Activated naive CD8-positive, alpha-beta T cell treated with anti-CD3 and anti-CD28 coated beads, Interleukin-2, amount 50 U/mL, for 16 hours (primary cell): ENCODE results near the gene KLF15.

Source experiments
- DNase-seq: peaks from one replicate; pipeline ENCODE4 v3.0.0-alpha.2; 2020; ENCODE audit warnings: low read depth, low spot score

KLF15 gene

DNA sequence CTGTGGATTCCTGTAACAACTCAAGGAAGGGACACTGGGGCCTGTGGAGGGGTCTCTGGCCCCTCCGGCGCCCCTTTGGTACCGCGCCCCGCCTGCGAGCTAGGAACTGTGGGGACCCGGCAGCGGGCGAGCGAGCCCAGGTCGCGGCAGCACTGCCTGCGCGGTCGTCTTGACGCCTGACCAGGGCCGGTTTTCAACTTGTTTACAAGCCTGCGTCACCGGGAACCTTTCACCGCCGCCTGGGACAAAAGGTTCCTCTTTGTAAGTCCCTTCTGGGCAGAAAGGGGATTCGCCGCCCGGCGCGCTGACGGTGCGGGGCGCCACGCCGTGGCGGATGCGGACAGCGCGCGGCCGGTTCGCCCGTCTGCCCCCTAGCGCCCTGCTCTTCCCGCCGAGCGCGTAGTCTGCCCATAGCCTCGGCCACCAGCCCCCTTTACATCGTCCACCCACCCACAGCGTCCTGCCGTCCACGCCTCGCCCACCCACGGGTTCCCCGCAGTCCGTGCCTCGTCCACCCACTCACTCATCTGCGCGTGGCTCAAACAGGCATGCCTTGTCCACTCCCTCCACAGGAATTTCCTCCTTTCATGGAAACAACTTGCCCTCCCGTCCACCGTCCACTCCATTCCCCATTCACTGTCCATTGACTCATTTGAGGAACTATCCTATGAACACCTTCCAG lies 32.0 kb upstream of the KLF15 start:
- DNase-seq: no peak

- no peak for DNase-seq
Measured at GRCh38 chr3:126381966-126382365, 24.8 kb upstream of the KLF15 start.

DNA sequence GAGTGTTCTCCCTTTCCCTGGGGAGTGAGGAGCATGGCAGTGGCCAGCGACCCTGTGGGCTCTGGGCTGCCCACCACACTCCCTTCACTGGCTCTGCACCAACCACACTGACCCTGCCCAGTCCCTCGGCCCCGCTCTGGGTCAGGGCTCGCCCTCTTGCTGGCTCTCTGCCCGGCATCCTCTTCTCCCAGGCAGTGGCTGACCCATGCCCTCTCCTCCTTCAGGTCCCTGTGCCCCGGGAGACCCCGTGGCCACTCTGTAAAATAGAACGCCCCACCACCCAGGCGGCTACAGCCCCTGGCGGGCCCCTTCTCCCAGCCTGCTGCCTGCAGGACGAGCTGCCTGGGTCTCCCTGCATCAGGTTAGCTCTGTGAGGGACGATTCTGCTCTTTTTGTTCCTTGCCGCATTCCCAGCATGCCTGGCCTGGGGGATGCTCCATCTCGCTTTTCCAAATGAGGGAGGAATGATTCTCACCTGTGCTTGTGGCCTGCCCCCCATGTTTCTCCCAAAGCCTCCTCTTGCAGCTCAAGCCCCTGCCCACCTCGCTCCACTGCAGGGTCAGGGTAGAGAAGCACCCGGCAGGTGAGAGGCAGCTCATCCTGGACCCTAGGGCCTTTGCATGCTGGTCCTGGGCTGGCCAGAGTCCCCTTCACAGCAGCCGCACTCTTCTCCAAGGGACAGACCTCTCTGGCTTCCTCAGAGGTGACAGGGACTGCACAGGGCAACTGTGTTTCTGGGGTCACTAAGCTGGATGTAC lies 23.0 kb upstream of the KLF15 start:
- DNase-seq: no peak

DNA sequence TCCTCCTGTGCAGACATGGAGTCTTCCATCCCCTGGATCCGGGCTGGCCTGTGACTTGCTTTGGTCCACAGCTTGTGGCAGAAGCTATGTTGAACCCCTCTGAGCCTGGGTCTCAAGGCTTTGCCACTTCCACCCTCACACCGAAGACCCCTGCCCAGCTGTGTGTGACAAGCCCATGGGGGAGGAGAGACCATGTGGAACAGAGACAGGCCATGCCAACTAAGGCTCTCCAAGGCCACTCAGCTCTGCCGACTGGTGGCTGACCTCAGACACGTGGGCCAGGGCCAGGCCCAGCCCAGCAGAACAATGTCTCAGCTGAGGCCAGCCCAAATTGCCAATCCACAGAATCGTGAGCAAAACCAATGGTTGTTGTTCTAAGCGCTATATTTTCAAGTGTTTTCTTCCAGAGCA lies 21.1 kb upstream of the KLF15 start:
- DNase-seq: no peak

DNA sequence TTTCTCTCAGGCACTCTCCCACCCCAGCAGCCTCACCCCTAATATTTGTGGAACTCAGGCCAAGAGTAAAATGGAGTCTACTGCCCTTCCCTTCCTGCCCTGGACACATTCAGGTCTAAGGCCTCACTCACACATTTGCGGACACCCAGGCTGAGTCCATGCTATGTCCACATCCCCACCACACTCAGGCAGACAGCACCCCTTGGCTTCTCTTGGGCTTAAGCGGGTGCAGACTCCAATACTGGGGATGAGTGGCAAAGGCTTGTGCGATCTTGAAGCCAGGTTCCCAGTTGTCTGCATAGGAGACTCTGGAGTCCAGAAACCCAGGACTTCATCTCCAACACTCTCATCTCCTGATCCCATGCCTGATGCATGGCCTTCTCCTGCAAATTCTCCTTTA lies 20.0 kb upstream of the KLF15 start:
- DNase-seq: no peak

DNA sequence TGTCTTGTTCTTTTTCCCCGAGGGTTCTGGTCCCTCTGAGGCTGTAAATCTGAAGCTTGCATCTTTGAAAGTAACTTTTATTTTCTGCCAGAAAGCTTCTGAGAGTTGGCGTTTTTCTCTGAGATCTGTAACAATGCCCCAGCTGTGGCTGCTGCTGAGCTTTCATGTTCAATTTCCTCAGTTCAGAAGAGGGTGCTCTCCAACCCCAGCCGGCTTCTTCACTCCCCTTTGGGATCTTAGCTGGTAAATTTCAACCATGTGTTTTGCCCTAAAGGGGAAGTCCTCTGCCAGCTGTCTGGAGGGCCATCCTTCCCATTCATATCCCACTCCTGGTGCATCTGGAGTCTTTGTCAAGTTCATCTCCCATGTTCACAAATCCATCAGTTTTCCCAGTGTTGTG lies 19.2 kb upstream of the KLF15 start:
- DNase-seq: no peak

DNA sequence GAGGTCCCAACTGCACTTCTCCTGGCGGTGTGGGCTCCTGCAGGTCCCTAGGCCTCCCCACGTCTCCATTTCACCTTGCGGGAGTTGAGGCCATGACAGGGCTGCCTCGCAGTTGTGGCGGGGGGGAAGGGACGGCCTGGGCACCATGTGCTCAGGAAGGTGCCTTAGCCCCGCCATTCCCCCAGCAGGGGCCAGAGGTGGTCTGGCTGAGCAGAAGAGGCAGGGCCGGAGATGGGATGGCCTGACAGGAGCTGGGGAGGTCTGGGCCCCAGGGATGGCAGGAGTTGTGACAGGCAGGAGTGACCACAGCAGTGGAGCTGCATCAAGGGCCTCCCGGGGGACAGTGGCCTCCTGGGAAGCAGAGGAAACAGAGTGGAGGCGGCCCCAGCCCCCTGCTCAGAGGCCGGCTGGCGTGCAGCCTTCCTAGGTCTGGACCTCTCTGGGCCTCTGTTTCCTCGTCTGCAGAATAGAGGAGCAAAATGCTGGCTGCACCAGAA lies 18.7 kb upstream of the KLF15 start:
- no peak for DNase-seq

DNA sequence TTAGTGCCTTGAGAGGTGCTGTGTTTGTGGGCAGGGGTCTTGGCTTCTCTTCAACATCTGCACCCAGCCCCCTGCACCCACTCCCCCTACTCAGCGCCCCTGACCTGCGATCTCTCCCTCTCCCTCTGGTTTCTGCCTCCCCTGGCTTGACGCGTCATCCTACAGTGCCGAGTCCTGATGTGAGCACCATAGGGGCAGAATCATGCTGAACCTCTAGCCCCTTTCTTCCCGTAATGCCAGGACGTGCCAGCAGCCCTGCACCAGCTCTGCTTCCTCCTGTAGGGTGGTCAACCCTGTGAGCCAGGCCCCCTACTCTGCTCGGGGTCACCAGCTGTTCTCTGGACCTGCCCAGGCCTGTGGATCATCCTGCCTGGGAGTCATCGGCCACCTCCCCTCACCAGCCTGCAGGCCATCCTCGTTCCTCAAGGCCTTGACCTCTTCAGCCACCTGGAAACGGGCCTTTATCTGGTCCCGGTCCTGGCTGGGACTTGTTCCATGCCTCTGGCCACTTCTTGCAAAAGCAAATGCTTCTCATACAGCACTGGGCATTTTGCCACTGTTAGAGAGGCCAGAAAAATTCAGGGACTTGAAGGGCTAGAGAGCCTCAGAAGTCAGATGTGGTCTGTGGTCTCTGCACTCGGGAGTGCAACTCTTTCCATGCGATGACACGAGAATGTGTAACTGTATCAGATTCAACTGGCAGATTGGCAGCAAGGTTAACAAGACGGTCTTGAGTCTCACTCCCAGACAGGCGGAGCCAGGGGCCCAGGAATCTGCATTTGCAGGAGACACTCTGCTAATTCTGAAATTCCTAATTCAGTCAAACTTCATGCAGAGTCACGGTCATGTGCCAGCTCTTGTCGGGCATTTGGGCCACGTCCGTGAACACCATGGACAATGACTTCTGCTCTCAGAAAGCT lies 16.7 kb upstream of the KLF15 start:
- no peak for DNase-seq

DNA sequence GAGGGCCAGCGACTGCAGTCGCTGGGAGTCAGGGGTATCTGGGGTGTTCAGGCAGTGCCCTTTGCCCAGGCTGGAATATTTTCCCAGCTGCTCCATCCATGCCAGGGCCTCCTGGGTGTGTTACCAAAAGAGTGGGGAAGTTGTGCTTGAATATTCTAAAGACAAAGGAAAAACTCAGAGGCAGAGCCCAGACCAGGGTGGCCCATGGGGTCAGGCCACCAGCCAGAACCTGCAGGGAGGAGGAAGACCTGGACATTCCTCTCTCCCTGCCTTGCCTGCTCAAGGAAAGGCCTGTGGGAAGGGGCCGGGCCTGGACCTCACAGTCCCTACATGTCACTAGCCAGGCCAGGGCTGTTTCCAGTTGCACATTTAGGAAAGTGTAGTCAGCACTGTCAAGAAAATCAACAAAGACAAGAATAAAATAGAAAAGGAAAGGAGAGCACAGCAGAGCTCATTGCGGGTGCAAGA lies 16.0 kb upstream of the KLF15 start:
- no peak for DNase-seq

DNA sequence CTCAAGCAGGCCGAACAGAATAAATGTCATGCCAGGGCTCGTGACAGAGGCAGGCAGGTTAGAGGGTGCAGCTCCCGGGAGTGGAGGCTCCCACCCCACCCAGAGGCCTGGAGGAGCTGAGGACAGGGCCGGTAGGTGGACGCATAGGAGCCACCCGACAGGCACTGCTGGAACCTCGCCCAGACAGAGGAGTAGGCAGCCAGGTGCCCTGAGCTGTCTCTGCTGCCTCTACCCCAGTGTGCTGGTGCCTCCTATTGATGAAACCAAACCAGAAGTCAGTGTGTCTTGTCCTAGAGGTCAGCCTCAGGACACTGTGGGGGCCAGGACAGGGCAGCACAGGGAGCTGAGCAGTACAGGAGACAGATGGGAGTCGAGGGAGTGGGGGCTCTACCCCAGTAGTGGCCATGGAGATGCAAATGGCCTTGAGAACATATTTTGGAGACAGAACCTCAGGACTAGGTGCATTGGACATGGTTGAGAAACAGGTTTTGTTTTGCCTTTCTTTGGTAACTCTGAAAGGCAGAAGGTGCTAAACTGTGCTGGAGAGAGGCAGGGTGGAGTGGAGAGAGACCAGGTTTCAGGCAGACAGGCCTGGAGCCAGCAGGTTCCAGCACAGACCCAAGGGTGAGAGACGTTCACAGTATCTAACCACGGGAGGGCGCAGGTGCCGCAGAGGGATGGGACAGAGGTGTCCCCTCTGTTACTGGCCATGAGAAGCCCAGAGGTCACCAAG lies 15.4 kb upstream of the KLF15 start:
- DNase-seq: no peak

- no peak for DNase-seq
Measured at GRCh38 chr3:126371096-126371705, 14.0 kb upstream of the KLF15 start.

DNA sequence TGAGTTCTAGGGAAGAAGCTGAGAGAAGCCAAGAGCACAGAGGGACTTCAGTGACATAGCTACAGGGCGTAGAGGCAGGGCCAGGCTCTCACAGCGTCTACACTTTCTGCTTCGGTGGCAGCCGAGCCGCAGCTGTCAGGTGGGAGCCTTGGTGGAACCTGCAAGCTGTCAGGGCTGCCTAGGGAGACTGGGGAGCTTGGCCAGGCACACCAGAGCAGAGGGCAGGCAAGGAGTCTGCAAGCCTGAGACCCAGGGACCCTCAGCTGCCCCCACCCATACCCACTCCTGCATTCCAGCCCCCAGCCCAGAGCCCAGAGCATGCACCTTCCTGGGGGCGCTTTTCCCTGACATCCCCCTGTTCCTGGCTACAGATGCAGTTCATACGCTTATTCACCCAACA lies 13.4 kb upstream of the KLF15 start:
- DNase-seq: no peak

DNA sequence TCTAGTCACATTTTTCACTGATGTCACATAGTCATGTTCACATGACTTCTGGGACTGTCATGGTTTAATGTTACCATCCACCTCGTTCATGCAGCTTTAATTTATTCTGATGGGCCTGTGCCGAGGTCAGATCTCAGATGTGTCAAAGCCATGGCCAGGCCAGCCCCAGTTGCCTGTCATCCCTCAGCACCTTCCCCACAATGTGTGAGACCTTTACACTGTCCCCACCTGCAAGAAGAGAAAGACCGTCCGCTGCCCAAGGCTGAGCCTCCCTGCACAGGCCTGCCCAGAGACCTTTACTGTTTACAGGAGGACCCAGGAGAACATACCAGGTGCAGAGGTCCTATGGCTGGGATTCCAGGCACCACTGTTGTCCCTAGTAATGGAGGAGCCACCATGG lies 12.8 kb upstream of the KLF15 start:
- no peak for DNase-seq

DNA sequence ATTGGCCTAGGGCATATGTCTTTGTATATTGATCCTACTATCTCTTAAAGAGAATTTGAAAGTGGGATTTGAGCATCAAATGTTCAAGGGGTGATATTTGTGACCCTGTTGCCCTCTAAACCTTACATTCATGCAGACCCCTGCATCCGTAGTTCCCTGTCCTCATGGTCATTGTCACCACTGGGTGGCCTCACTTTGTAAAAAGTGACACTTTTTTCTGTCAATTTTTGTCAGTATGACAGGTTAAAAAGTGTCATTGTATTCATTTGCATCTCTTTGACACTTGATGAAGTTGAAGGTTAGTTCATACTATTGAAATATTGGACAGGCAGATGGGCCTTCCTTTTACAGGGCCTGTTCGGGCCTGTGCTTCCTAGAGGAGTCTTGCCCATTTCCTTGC lies 12.3 kb upstream of the KLF15 start:
- DNase-seq: no peak

DNA sequence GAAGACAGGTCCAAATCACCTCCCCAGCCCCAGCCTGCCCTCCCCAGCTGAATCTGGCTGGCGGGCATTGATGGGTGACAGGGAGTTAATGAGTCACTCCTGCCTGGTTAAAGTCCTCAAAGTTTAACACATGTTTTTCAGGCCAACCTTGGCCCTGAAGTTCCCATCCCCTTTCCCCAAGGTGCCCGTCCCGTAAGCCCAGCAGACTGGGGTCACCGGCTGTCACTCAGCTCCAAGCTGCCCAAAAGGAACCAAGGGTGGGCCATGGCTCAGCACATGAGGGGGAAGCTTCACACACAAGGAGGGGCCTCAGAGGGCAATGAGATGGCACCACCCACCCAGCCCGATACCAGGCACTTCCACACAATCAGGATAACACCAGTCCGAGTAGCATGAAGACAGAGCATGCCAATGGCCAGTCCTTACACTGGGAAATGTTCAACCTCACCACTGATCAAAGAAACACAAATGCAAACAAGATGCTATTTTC lies 10.2 kb upstream of the KLF15 start:
- DNase-seq: no peak

DNA sequence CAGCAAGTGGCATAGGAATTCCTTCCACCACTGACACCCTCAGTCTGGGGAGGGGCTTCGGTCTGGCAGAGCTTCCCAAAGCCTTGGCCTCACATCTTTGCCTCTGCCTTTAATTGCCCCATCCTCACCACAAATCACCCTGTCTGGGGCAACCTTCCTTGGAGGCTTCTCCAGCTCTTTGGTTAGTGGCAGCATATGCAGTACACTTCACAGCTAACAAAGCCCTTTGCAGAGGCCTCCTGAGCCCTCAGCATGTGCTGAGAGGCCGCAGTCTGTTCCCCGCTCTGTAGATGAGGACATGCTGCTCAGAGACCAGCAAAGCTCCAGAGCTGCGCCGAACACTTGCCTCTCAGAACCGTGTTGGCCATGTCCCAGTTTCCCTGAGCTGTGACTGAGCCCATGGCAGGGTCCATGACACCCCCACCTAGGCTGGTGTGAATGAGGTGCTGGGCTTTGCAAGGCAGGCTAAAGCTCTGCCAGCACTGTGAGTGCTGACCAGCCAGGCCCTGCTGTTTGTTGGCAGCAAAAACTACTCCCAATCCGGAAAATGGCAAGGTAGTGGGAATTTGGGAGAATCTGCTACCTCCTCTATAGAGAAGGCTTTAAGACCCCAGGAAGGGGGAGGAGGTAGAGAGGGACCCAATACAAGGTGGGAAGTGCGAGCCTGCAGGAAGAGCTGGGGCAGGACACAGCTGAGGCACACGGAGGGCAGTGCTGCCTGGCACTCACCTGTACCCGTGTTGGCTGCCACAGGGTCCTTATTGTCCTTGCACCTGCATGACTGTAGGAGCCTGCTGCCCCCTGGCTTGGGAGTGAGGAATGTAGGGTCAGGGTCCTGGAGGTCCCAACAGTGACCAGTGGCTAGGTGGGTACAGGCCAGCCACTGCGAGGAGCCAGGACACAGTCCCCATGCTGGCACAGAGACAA lies 8.4 kb upstream of the KLF15 start:
- DNase-seq: no peak

GRCh38 chr3:126364731-126365301 lies 7.6 kb upstream of the KLF15 start:
- no peak for DNase-seq

DNA sequence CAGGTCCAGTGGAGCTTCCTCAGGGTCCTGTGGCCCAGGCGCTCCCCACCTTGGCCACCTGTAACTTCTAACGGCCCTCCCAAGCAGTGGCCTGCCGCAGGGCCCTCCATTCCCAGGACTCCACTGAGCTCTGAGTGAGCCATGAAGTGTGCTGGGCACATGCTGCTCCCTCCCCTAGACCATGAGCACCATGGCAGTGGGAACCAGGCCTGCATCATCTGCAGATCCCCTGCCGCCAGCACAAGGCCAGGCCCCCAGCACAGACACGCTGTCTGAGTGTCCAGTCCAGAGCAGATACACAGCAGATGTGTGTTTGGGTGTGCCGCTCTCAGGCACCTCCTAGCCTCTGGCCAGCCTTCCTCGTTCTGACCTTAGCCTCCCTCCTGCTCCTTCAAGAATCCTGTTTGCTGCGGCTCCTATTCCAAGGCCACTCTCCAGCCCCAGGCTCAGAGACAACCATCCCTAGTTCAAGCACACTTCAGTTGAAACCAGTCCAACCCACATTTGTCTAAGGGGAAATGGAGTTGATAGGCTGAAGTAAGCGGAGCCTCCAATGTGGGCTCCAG lies 7.0 kb upstream of the KLF15 start:
- DNase-seq: no peak

DNA sequence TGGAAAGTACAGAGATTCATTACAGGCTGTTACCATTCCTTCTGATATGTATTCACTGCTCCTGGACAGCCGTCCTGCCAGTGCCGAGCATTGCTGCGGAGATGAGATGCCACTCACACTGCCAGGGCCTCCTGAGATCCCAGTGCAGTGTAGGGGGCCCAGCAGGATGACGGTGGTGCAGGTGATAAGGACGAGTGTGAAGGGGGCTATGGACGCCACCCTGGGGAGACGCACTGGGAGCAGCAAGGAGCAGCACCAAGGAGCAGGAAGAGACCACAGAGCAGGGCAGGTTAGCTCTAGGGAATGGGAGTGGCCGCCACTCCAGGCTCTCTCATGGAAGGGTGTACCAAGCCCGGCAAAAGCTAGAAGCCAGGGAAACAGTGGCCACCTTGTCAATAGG lies 4.0 kb upstream of the KLF15 start:
- DNase-seq: no peak
